ENCODE measurements around the gene C3orf20. TPM values are rescaled to one million over a fixed set of nuclear protein-coding genes. Genes with fewer than 3 reads are reported as not detected.

The C3orf20 gene
- total and polyA plus RNA-seq, 2 of the 13 experiments (the other 11 are each of a cell fraction or from before 2014, with no cell fraction given), result 0.03 to 0.04 TPM

DNA sequence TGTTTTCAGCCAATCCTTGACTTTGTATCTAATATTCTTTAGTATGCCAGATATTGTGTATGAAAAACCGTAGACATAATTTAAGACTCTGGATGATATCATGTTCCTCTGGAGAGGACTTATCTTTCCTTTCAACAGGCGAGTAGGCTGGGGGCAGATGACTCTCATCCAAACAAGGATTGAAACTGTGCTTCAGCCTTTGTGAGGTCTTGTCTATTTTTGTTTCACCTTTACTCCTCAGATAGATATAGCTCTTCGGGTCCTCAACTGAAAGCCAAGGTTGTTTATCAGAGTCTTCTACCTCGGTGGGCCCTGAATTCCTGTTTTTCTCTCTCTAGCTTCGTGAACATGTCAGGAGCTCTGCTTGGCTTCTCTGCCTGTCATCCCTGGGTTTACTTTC lies 66.0 kb downstream of the C3orf20 start (continued):
- TF ChIP-seq, protein P1, sequence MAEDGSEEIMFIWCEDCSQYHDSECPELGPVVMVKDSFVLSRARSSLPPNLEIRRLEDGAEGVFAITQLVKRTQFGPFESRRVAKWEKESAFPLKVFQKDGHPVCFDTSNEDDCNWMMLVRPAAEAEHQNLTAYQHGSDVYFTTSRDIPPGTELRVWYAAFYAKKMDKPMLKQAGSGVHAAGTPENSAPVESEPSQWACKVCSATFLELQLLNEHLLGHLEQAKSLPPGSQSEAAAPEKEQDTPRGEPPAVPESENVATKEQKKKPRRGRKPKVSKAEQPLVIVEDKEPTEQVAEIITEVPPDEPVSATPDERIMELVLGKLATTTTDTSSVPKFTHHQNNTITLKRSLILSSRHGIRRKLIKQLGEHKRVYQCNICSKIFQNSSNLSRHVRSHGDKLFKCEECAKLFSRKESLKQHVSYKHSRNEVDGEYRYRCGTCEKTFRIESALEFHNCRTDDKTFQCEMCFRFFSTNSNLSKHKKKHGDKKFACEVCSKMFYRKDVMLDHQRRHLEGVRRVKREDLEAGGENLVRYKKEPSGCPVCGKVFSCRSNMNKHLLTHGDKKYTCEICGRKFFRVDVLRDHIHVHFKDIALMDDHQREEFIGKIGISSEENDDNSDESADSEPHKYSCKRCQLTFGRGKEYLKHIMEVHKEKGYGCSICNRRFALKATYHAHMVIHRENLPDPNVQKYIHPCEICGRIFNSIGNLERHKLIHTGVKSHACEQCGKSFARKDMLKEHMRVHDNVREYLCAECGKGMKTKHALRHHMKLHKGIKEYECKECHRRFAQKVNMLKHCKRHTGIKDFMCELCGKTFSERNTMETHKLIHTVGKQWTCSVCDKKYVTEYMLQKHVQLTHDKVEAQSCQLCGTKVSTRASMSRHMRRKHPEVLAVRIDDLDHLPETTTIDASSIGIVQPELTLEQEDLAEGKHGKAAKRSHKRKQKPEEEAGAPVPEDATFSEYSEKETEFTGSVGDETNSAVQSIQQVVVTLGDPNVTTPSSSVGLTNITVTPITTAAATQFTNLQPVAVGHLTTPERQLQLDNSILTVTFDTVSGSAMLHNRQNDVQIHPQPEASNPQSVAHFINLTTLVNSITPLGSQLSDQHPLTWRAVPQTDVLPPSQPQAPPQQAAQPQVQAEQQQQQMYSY (CRISPR knock-in tag; IDR thresholded peaks at IDR 0.05), result no peak
- TF ChIP-seq ARHGAP35 (CRISPR knock-in tag; IDR thresholded peaks at IDR 0.05; ENCODE audit: borderline replicate concordance), result no peak
- TF ChIP-seq, protein P2, sequence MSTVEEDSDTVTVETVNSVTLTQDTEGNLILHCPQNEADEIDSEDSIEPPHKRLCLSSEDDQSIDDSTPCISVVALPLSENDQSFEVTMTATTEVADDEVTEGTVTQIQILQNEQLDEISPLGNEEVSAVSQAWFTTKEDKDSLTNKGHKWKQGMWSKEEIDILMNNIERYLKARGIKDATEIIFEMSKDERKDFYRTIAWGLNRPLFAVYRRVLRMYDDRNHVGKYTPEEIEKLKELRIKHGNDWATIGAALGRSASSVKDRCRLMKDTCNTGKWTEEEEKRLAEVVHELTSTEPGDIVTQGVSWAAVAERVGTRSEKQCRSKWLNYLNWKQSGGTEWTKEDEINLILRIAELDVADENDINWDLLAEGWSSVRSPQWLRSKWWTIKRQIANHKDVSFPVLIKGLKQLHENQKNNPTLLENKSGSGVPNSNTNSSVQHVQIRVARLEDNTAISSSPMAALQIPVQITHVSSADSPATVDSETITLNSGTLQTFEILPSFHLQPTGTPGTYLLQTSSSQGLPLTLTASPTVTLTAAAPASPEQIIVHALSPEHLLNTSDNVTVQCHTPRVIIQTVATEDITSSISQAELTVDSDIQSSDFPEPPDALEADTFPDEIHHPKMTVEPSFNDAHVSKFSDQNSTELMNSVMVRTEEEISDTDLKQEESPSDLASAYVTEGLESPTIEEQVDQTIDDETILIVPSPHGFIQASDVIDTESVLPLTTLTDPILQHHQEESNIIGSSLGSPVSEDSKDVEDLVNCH (CRISPR knock-in tag; IDR thresholded peaks at IDR 0.05), result no peak

DNA sequence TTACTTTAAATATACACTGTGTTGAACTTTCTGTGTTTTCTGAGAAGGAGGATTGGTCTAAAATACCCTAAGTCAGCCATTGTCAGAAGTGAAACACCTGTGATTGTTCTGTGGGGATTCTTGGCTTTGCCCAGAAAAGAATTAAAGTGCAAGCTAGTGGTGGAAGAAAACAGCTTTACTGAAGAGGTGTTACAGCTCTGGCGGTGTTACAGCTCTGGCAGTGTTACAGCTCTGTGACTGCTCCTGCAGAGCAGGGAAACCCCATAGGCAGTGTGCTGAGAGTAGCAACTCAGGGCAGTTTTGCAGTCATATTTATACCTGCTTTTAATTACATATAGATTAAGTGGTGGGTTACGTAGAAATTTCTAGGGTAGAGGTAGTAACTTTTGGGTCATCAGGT lies 66.6 kb downstream of the C3orf20 start:
- no peaks in the 10 kb centered on the region for H3K79me2 ChIP-seq (ENCODE audit: insufficient read depth, low read length)
- FAIRE-seq (no peak), DNase-seq (ENCODE audit: low spot score) (no peak), ATAC-seq (no peak)
- CTCF ChIA-PET (ENCODE audit: low intra/inter-chr PET ratio, low total read pairs), result no interaction called here
- TF ChIP-seq ZNF615 (CRISPR knock-in tag; IDR thresholded peaks at IDR 0.05; ENCODE audit: borderline replicate concordance) (no peak), RAD51 (IDR thresholded peaks at IDR 0.05; ENCODE audit: borderline replicate concordance) (no peak), NRL (CRISPR knock-in tag; IDR thresholded peaks at IDR 0.05; ENCODE audit: borderline replicate concordance) (no peak)
- TF ChIP-seq, protein P3, sequence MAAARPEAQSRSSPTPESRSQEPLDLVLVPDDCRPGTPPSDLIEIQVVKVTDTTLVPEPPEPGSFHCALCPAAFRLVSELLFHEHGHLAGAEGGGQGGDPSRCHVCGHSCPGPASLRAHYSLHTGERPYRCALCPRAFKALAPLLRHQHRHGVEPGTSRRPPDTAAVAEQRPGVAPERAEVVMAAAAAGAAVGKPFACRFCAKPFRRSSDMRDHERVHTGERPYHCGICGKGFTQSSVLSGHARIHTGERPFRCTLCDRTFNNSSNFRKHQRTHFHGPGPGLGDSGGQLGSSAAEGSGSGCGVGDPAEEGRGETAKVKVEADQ (CRISPR knock-in tag; IDR thresholded peaks at IDR 0.05; ENCODE audit: borderline replicate concordance), result no peak
- TF ChIP-seq, protein P2 (CRISPR knock-in tag; IDR thresholded peaks at IDR 0.05), result no peak
- intact Hi-C loops (cut with micrococcal nuclease; ENCODE audit: unreplicated experiment), result no loop called here
- no peaks in the 10 kb centered on the region for H3K9me3 ChIP-seq (ENCODE audit: low read length)
- POLR2A ChIA-PET, result no interaction called here
- no peak overlapping the region for H3K4me3 ChIP-seq (replicated peaks in 1 of 3; ENCODE audit: insufficient read depth in 1 of 3, low read depth in 2 of 3, low read length in 3 of 3)
- H4K20me1 ChIP-seq (ENCODE audit: insufficient read depth, low read length), result no peaks in the 10 kb centered on the region
- H3K36me3 ChIP-seq (replicated peaks in 1 of 2; ENCODE audit: control insufficient read depth in 1 of 2, insufficient read depth in 2 of 2, low read length in 2 of 2), result no peaks in the 10 kb centered on the region
- WGBS (ENCODE audit: low lambda C conversion rate), result 39% methylated on average over 2 of the region's 2 CpGs
- no peak overlapping the region for H3K27ac ChIP-seq (ENCODE audit: extremely low read length, insufficient read depth, low read length)
- H3K4me1 ChIP-seq (ENCODE audit: insufficient read depth, low read length), result no peaks in the 10 kb centered on the region
- no peak overlapping the region for H3K9ac ChIP-seq (ENCODE audit: insufficient read depth, low read depth, low read length)
- BruUV-seq (replicated peaks), result no TSS peak
- H2AFZ ChIP-seq (ENCODE audit: low read length), result no peak overlapping the region
- no peaks in the 10 kb centered on the region; a peak in 1 of 5 replicates for H3K27me3 ChIP-seq (ENCODE audit: control insufficient read depth in 1 of 2, insufficient read depth in 2 of 2, low read length in 2 of 2)
- in situ Hi-C loops (cut with HindIII; ENCODE audit: extremely low pct_ligation_motif_present, low pct_unique_long_range_greater_than_20kb), result no loop called here
- H3K4me2 ChIP-seq (ENCODE audit: low read depth, low read length), result no peak overlapping the region

Data from HepG2 (cell line).